ENCODE data around the gene IZUMO1.
"Not testable (repeated sequence)": the region's sequence is repeated elsewhere in the genome, so short reads cannot be mapped to it uniquely, and the experiment has no call there.

The IZUMO1 gene

GRCh38 chr19:48711106-48711662 is 35.5 kb downstream of the IZUMO1 start:
- DNase-seq, result no peak

- no peak for DNase-seq
Measured at GRCh38 chr19:48708471-48708870, 38.2 kb downstream of the IZUMO1 start.

GRCh38 chr19:48705431-48705830 is 41.3 kb downstream of the IZUMO1 start:
- no peak for DNase-seq

GRCh38 chr19:48703316-48703715 is 43.4 kb downstream of the IZUMO1 start:
- no peak for DNase-seq

DNA sequence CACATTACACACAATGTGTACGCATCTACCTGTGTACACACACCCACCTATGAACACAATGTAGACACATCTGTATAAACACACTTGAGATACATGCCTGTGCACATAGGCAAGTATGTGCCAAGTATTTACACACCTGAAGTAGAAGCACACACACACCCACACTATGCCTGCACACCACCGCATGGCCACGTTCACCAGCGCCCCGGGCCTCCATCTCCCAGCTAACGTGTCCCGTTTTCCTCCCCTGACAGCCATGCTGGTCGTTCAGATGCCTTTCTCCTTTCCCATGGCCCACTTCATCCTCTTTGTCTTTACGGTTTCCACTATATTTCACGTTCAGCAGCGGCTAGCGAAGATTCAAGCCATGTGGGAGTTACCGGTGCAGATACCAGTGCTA is 44.0 kb downstream of the IZUMO1 start:
- DNase-seq, result no peak

DNA sequence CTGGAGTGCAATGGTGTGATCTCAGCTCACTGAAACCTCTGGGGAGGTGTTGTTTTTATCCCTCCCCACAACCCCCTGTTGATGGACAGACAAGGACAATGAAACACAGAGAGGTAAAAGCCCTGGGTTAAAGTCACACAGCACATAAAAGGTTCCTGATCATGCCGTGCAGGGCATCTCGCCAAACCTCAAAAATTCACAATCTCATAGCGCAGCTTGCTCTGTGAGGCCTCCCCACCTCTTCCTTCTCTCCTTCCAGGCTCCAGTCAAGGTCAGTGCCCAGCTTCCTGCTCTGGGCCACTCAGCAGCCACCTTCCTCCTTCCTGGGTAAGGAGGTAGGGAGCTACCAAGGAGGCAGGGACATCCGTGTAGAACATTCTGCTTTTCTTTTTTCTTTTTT is 48.7 kb downstream of the IZUMO1 start:
- no peak for DNase-seq

DNA sequence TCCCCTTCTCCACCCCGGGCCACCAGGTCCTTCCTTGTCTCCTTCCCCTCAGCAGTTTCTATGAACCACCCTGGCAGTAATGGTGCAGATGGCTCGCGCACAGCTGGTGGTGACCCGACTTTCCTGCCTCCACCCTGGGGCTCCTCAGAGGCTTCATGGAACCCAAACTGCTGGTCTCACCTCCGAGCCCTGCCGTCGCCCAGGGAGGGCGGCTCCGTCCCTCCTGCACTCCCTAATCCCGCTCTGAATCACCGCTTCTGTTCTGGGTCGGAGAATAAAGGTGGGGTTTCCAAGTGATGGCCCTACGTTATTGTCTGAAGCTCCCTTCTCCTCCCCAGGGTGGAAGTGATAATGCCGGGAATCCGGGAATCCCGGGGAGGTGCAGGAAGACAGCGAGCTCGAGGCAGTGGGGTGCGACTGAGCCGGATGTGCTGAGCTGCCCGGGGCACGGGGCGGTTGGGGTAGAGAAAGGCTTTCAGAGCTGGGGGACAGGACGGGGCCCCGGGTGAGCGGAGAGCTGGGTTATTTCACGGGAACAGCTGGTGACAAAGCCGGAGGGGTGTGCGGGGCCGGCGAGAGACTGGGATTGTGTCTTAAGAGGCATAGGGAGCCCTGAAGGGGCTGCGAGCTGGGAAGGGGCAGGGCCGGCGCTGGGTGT is 50.2 kb downstream of the IZUMO1 start:
- no peak for DNase-seq

- no peak for DNase-seq
Measured at GRCh38 chr19:48695743-48696352, 50.9 kb downstream of the IZUMO1 start, which contains the start of gene FUT2. Gene FUT2 (plus strand): TSS chr19:48695971. CDS start chr19:48702957, 6,986 bp downstream.

DNA sequence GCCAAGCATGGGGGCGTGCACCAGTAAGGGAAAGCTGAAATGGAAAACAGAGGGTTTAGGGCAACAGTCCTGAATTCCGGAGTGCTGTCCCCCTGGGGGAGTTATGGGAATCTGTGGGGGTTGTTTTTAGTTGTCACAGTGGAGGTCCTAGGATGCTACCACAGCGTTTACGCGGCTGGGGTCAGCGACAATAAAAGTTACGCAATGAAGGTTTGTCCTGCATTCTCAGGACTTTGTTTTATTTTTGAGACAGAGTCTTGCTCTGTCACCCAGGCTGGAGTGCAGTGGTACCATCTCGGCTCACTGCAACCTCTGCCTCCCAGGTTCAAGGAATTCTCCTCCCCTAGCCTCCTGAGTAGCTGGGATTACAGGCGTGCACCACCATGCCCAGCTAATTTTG is 53.1 kb downstream of the IZUMO1 start:
- not testable (repeated sequence) for DNase-seq

All from activated CD8-positive, alpha-beta memory T cell treated with anti-CD3 and anti-CD28 coated beads, Interleukin-2, amount 50 U/mL, for 4 hours (primary cell).